ENCODE data around the gene C1QTNF7. TPM values are rescaled to one million over a fixed set of nuclear protein-coding genes. Genes with fewer than 3 reads are reported as not detected.
A peak's percentile ranks its signal among the peaks of the same experiment; 100 is the strongest.

The C1QTNF7 gene
- total RNA-seq, 1 donor from 2014 or later: 12.0 TPM

DNA sequence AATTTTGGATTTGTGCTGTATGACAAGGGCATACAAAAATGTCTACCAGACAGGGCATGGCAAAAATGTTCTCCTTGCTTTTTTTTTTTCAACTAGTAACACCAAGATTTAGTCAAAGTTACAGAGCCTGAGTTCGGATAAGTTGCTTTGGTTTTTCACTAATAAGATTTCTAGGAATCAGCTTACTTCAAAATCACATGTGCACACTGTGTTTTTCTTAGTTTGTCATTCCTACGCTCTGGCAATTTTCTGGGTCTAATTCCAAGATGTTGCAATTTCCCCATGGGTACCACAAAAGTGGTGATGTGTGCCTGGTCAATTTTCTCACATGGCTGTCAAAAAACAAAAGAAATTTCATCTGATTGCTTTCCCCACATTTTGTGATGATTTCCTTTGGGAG, 6.3 kb downstream of the C1QTNF7 start:
- peaks cover 44% of the 10 kb centered on the region for H3K4me1 ChIP-seq
- no peaks in the 10 kb centered on the region for H3K27me3 ChIP-seq
- H3K36me3 ChIP-seq: no peaks in the 10 kb centered on the region
- peak overlapping the region; percentile 40 for H3K27ac ChIP-seq
- no peak for TF ChIP-seq POLR2A (IDR thresholded peaks at IDR 0.05)
- TF ChIP-seq, protein P1, sequence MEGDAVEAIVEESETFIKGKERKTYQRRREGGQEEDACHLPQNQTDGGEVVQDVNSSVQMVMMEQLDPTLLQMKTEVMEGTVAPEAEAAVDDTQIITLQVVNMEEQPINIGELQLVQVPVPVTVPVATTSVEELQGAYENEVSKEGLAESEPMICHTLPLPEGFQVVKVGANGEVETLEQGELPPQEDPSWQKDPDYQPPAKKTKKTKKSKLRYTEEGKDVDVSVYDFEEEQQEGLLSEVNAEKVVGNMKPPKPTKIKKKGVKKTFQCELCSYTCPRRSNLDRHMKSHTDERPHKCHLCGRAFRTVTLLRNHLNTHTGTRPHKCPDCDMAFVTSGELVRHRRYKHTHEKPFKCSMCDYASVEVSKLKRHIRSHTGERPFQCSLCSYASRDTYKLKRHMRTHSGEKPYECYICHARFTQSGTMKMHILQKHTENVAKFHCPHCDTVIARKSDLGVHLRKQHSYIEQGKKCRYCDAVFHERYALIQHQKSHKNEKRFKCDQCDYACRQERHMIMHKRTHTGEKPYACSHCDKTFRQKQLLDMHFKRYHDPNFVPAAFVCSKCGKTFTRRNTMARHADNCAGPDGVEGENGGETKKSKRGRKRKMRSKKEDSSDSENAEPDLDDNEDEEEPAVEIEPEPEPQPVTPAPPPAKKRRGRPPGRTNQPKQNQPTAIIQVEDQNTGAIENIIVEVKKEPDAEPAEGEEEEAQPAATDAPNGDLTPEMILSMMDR (IDR thresholded peaks at IDR 0.05): no peak
- TF ChIP-seq POLR2AphosphoS5 (IDR thresholded peaks at IDR 0.05; ENCODE audit: insufficient read depth in 1 of 2, low read depth in 1 of 2): peak in 1 of 2 donors; percentile 52
- no peaks in the 10 kb centered on the region for H3K9me3 ChIP-seq
- intact Hi-C loops (cut with DNase I): no loop called here
- no peak overlapping the region for H3K4me3 ChIP-seq
- no peak for DNase-seq (ENCODE audit: extremely low spot score in 2 of 2)

DNA sequence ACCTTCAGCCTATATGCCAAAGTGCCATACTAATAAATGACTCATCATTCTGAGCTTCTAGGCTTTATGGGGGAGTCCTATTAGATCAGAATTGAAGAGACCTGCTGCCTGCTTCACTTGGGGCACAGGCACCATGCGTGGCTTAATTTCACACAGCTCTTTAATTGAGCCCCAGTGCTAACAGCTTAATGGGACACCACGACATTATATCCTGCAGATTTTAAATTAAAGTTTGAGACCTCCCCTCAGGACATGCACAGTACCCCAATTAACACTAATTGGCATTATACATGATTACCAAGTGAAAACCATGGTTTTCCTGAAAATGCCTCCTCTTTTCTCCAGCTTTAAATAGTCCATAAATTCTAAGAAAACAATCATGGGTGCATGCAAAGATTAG, 6.8 kb downstream of the C1QTNF7 start:
- TF ChIP-seq POLR2AphosphoS5 (IDR thresholded peaks at IDR 0.05; ENCODE audit: insufficient read depth in 1 of 2, low read depth in 1 of 2) (no peak), POLR2A (IDR thresholded peaks at IDR 0.05) (no peak)
- TF ChIP-seq, protein P1 (IDR thresholded peaks at IDR 0.05): no peak
- intact Hi-C loops (cut with DNase I): no loop called here
- H3K27me3 ChIP-seq: no peaks in the 10 kb centered on the region

DNA sequence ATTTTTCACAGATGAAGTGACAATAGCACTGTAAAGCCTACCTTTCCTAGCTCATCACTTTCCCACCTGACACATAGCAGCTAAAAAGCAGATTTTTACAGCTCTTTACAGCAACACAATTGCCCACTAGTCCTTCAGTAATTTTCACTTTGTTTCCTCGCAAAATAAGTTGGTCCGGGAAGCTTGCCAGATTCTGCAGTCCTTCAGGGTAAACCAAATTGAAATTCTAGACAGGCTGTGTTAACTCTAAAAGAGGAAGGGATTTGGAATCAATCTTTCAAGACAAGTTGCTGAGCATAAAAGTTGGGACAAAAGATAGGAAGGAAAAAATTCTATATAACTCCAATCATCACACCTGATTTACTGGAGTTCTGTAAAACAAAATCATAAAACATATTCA, 8.7 kb downstream of the C1QTNF7 start:
- Histone ChIP-seq H3K36me3 (no peaks in the 10 kb centered on the region), H3K27me3 (no peaks in the 10 kb centered on the region), H3K9me3 (no peaks in the 10 kb centered on the region), H3K27ac (peak overlapping the region; percentile 46), H3K4me1 (peaks cover 41% of the 10 kb centered on the region), H3K4me3 (no peak overlapping the region)
- intact Hi-C loops (cut with DNase I): no loop called here
- TF ChIP-seq POLR2AphosphoS5 (IDR thresholded peaks at IDR 0.05; ENCODE audit: insufficient read depth in 1 of 2, low read depth in 1 of 2) (no peak), POLR2A (IDR thresholded peaks at IDR 0.05) (no peak)
- TF ChIP-seq, protein P1 (IDR thresholded peaks at IDR 0.05): no peak
- DNase-seq (ENCODE audit: extremely low spot score in 2 of 2): no peak

More for the DNA sequence above, 6.8 kb downstream of the C1QTNF7 start:
- Histone ChIP-seq H3K4me1 (peaks cover 41% of the 10 kb centered on the region), H3K4me3 (no peak overlapping the region), H3K36me3 (no peaks in the 10 kb centered on the region), H3K9me3 (no peaks in the 10 kb centered on the region), H3K27ac (no peak overlapping the region)
- no peak for DNase-seq (ENCODE audit: extremely low spot score in 2 of 2)

DNA sequence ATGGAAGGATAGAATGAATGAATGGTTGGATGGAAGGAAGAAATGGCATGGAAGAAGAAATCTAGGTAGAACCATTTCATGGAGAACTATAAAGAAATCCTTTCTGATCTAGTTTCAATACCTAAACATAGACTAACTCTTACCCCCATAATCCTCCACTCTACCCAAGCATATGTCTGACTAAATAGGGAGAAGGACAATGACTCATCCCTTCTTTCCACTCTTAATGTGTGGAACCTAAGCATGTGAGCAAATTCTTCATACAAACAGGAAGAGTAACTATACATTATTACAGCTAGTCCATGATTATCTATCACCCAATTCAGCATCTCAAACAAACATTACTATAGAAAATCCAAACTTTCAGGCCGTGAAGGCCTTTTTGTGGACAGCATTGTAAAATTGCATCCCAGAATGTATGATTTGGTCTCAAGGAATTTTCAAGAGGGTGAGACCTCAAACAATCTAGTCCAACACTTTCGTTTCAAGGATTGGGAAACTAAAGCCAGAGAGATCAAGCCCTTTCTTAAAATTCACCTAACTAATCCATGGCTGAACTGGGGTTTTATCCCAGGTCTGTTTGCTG, 11.2 kb downstream of the C1QTNF7 start:
- intact Hi-C loops (cut with DNase I): no loop called here
- DNase-seq (ENCODE audit: extremely low spot score in 2 of 2): no peak
- Histone ChIP-seq H3K9me3 (no peaks in the 10 kb centered on the region), H3K4me1 (peaks cover 28% of the 10 kb centered on the region), H3K27me3 (no peaks in the 10 kb centered on the region), H3K27ac (no peak overlapping the region), H3K4me3 (no peak overlapping the region), H3K36me3 (no peaks in the 10 kb centered on the region)
- no peak for TF ChIP-seq POLR2A (IDR thresholded peaks at IDR 0.05)
- TF ChIP-seq, protein P1 (IDR thresholded peaks at IDR 0.05): no peak
- TF ChIP-seq POLR2AphosphoS5 (IDR thresholded peaks at IDR 0.05; ENCODE audit: insufficient read depth in 1 of 2, low read depth in 1 of 2): no peak

DNA sequence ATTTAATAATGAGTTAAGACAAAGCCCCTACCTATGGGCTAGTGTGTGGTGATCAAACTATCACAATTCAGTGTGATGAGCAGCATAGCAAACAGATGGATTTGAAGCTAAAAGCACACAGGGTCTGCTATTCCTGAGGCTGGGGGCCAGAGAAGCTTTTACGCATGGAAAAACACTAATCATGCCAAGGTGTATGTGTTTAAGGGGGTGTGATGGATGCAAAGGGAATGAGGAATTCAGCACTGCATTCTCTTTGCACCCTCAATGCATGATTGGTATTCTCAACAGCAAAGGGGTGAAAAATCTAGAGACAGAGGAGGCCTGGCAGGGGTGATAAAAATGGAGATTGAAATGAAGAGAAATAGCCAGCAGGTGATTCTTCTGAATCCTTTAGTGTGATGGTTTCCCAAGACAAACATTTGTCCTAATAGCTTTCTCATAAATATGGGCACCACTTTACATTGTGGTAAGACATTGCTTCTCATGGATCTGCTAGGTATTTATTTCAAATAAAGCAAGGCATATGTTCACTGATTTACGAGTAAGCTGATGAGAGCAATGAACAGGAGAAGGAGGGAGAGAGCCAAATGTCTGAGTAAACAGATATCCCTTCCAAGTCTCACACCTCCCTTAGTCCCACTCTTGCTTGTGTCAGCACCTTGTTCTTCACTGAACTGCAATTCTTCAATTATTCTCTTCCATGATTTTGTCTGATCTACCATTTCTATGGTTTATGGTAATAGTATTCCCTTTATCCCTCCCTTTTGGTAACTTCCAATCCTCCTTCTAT, 15.7 kb downstream of the C1QTNF7 start:
- H3K9me3 ChIP-seq: no peaks in the 10 kb centered on the region
- H3K27ac ChIP-seq: no peak overlapping the region
- intact Hi-C loops (cut with DNase I): no loop called here
- no peaks in the 10 kb centered on the region for H3K27me3 ChIP-seq
- no peaks in the 10 kb centered on the region for H3K36me3 ChIP-seq
- no peaks in the 10 kb centered on the region for H3K4me1 ChIP-seq
- no peak overlapping the region for H3K4me3 ChIP-seq
- TF ChIP-seq POLR2A (IDR thresholded peaks at IDR 0.05): no peak
- no peak for TF ChIP-seq POLR2AphosphoS5 (IDR thresholded peaks at IDR 0.05; ENCODE audit: insufficient read depth in 1 of 2, low read depth in 1 of 2)
- TF ChIP-seq, protein P1 (IDR thresholded peaks at IDR 0.05): no peak
- no peak for DNase-seq (ENCODE audit: extremely low spot score in 2 of 2)

Data from vagina (tissue), 2 donors.